ENCODE data around the gene UBE2L3. TPM values are rescaled to one million over a fixed set of nuclear protein-coding genes. Genes with fewer than 3 reads are reported as not detected.
"Not testable (repeated sequence)": the region's sequence is repeated elsewhere in the genome, so short reads cannot be mapped to it uniquely, and the experiment has no call there.

Gene UBE2L3
- total and polyA plus RNA-seq, 9 donors = 28.2 to 46.2 (median 42.1) TPM

- Histone ChIP-seq H3K4me3 (ENCODE audit: low read length) (no peak overlapping the region), H3K27ac (ENCODE audit: low read length) (no peak overlapping the region), H3K9me3 (replicated peaks; ENCODE audit: control insufficient read depth, low read depth, low read length) (no peaks in the 10 kb centered on the region), H3K27me3 (ENCODE audit: control insufficient read depth, insufficient read depth, low read length) (no peaks in the 10 kb centered on the region), H3K4me1 (ENCODE audit: control insufficient read depth, insufficient read depth, low read length) (no peaks in the 10 kb centered on the region), H3K36me3 (ENCODE audit: control insufficient read depth, insufficient read depth, low read length) (peaks cover 52% of the 10 kb centered on the region)
- DNase-seq = no peak
- 98% methylated on average over 4 of the region's 4 CpGs for whole genome bisulfite sequencing (ENCODE audit: insufficient coverage)
These were observed 48.2 kb downstream of the UBE2L3 start for GRCh38 chr22:21615731-21616130.

GRCh38 chr22:21617337-21617736 is 49.8 kb downstream of the UBE2L3 start:
- peaks cover 45% of the 10 kb centered on the region for H3K36me3 ChIP-seq (ENCODE audit: control insufficient read depth, insufficient read depth, low read length)
- 89% methylated on average over 3 of the region's 6 CpGs for WGBS (ENCODE audit: insufficient coverage)

GRCh38 chr22:21621025-21621424 is 53.5 kb downstream of the UBE2L3 start:
- Histone ChIP-seq H3K9me3 (replicated peaks; ENCODE audit: control insufficient read depth, low read depth, low read length) (no peaks in the 10 kb centered on the region), H3K36me3 (ENCODE audit: control insufficient read depth, insufficient read depth, low read length) (peaks cover 39% of the 10 kb centered on the region), H3K27me3 (ENCODE audit: control insufficient read depth, insufficient read depth, low read length) (no peaks in the 10 kb centered on the region), H3K4me3 (ENCODE audit: low read length) (no peak overlapping the region), H3K27ac (ENCODE audit: low read length) (no peak overlapping the region), H3K4me1 (ENCODE audit: control insufficient read depth, insufficient read depth, low read length) (peaks cover 35% of the 10 kb centered on the region)
- no peak for DNase-seq
- no CpG with 5 or more reads among the region's 3 CpGs for WGBS (ENCODE audit: insufficient coverage)

More at GRCh38 chr22:21617337-21617736, 49.8 kb downstream of the UBE2L3 start:
- H3K4me3 ChIP-seq (ENCODE audit: low read length); H3K9me3 ChIP-seq (replicated peaks; ENCODE audit: control insufficient read depth, low read depth, low read length); H3K27ac ChIP-seq (ENCODE audit: low read length); DNase-seq; H3K4me1 ChIP-seq (ENCODE audit: control insufficient read depth, insufficient read depth, low read length); H3K27me3 ChIP-seq (ENCODE audit: control insufficient read depth, insufficient read depth, low read length): not testable (repeated sequence)

- DNase-seq = peak; percentile 62
- H3K27ac ChIP-seq (ENCODE audit: low read length) = no peak overlapping the region
- H3K36me3 ChIP-seq (ENCODE audit: control insufficient read depth, insufficient read depth, low read length) = peaks cover 39% of the 10 kb centered on the region
- H3K4me3 ChIP-seq (ENCODE audit: low read length) = no peak overlapping the region
- WGBS (ENCODE audit: insufficient coverage) = 62% methylated on average over 2 of the region's 17 CpGs
- no peaks in the 10 kb centered on the region for H3K27me3 ChIP-seq (ENCODE audit: control insufficient read depth, insufficient read depth, low read length)
- peaks cover 35% of the 10 kb centered on the region for H3K4me1 ChIP-seq (ENCODE audit: control insufficient read depth, insufficient read depth, low read length)
- no peaks in the 10 kb centered on the region for H3K9me3 ChIP-seq (replicated peaks; ENCODE audit: control insufficient read depth, low read depth, low read length)
These were observed 54.8 kb downstream of the UBE2L3 start for GRCh38 chr22:21622011-21622918.

GRCh38 chr22:21622919-21623647 is 55.6 kb downstream of the UBE2L3 start:
- no peaks in the 10 kb centered on the region for H3K9me3 ChIP-seq (replicated peaks; ENCODE audit: control insufficient read depth, low read depth, low read length)
- H3K27me3 ChIP-seq (ENCODE audit: control insufficient read depth, insufficient read depth, low read length) = no peaks in the 10 kb centered on the region
- no peak overlapping the region for H3K4me3 ChIP-seq (ENCODE audit: low read length)
- peak; percentile 59 for DNase-seq
- WGBS (ENCODE audit: insufficient coverage) = 86% methylated on average over 15 of the region's 23 CpGs
- H3K4me1 ChIP-seq (ENCODE audit: control insufficient read depth, insufficient read depth, low read length) = peaks cover 35% of the 10 kb centered on the region
- peaks cover 39% of the 10 kb centered on the region for H3K36me3 ChIP-seq (ENCODE audit: control insufficient read depth, insufficient read depth, low read length)
- H3K27ac ChIP-seq (ENCODE audit: low read length) = no peak overlapping the region

- Histone ChIP-seq H3K4me3 (ENCODE audit: low read length) (no peak overlapping the region), H3K27me3 (ENCODE audit: control insufficient read depth, insufficient read depth, low read length) (no peaks in the 10 kb centered on the region), H3K36me3 (ENCODE audit: control insufficient read depth, insufficient read depth, low read length) (peaks cover 37% of the 10 kb centered on the region), H3K4me1 (ENCODE audit: control insufficient read depth, insufficient read depth, low read length) (peaks cover 35% of the 10 kb centered on the region), H3K9me3 (replicated peaks; ENCODE audit: control insufficient read depth, low read depth, low read length) (no peaks in the 10 kb centered on the region), H3K27ac (ENCODE audit: low read length) (no peak overlapping the region)
- 77% methylated on average over 4 of the region's 7 CpGs for WGBS (ENCODE audit: insufficient coverage)
- no peak for DNase-seq
These were observed 56.1 kb downstream of the UBE2L3 start for GRCh38 chr22:21623648-21623970.

GRCh38 chr22:21624120-21624879 is 56.8 kb downstream of the UBE2L3 start:
- Histone ChIP-seq H3K4me3 (ENCODE audit: low read length) (no peak overlapping the region), H3K9me3 (replicated peaks; ENCODE audit: control insufficient read depth, low read depth, low read length) (no peaks in the 10 kb centered on the region), H3K27me3 (ENCODE audit: control insufficient read depth, insufficient read depth, low read length) (no peaks in the 10 kb centered on the region), H3K4me1 (ENCODE audit: control insufficient read depth, insufficient read depth, low read length) (peaks cover 39% of the 10 kb centered on the region), H3K27ac (ENCODE audit: low read length) (no peak overlapping the region), H3K36me3 (ENCODE audit: control insufficient read depth, insufficient read depth, low read length) (peaks cover 30% of the 10 kb centered on the region)
- WGBS (ENCODE audit: insufficient coverage) = 21% methylated on average over 8 of the region's 8 CpGs
- peak; percentile 71 for DNase-seq

DNA sequence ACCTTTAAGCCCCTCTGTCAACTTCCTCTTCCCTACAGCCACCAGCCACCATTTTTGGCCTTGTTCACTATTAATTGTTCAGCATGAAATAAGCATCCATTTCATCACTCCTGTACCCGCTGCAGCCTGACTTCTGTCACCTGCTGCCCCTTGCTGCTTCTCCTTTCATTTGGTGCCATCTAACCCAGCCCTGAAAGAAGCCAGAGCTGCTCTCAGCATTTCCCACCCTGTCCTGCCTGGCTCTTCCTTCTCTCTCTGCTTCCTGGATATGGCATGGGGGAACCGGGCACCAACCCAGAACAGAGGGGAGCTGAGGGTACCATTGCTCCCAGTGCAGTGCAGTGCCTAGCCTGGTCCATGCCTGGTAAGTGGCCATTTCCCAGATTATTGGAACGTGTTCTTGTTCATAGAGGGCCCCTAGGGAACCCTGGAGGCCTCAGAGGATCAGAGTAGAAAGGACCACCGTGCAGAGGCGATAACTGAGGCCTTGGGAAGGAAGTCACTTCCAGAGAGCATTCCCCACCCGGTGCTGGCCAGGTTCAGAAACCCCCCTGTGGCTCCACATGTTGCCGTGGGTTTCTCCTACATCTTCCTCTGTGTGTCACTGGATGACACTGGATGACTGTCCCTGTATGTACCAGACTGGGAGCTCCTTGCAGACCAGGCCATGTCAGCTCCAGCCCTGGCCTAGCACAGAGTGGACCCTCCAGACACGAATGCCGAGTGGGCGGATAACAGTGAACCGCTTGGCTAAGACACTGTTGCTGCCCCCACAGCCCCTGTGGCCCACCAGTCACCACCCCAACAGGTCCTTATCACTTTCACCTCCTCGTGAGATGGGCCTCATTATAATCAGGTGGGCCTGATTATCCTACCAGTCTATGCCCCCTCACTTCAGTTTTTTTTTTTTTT is 57.6 kb downstream of the UBE2L3 start:
- Histone ChIP-seq H3K9me3 (replicated peaks; ENCODE audit: control insufficient read depth, low read depth, low read length) (no peaks in the 10 kb centered on the region), H3K27ac (ENCODE audit: low read length) (no peak overlapping the region), H3K4me1 (ENCODE audit: control insufficient read depth, insufficient read depth, low read length) (peaks cover 41% of the 10 kb centered on the region), H3K36me3 (ENCODE audit: control insufficient read depth, insufficient read depth, low read length) (peaks cover 23% of the 10 kb centered on the region), H3K4me3 (ENCODE audit: low read length) (no peak overlapping the region), H3K27me3 (ENCODE audit: control insufficient read depth, insufficient read depth, low read length) (no peaks in the 10 kb centered on the region)
- WGBS (ENCODE audit: insufficient coverage) = 79% methylated on average over 11 of the region's 12 CpGs
- no peak for DNase-seq

GRCh38 chr22:21626073-21626734 is 58.7 kb downstream of the UBE2L3 start:
- H3K4me1 ChIP-seq (ENCODE audit: control insufficient read depth, insufficient read depth, low read length) = peaks cover 38% of the 10 kb centered on the region
- no peak for DNase-seq
- H3K9me3 ChIP-seq (replicated peaks; ENCODE audit: control insufficient read depth, low read depth, low read length) = no peaks in the 10 kb centered on the region
- no peak overlapping the region for H3K27ac ChIP-seq (ENCODE audit: low read length)
- peaks cover 18% of the 10 kb centered on the region for H3K36me3 ChIP-seq (ENCODE audit: control insufficient read depth, insufficient read depth, low read length)
- H3K4me3 ChIP-seq (ENCODE audit: low read length) = no peak overlapping the region
- no peaks in the 10 kb centered on the region for H3K27me3 ChIP-seq (ENCODE audit: control insufficient read depth, insufficient read depth, low read length)
- 44% methylated on average over 3 of the region's 4 CpGs for WGBS (ENCODE audit: insufficient coverage)

Data from muscle of leg (tissue), 11 donors.